ENCODE results near the gene PEX16. TPM values are rescaled to one million over a fixed set of nuclear protein-coding genes. Genes with fewer than 3 reads are reported as not detected.
A peak's percentile ranks its signal among the peaks of the same experiment; 100 is the strongest.

PEX16 gene
- total and polyA plus RNA-seq, 9 of the 15 experiments (the other 6 are each of a cell fraction or from before 2014, with no cell fraction given) = 1.5 to 43.9 (median 14.6) TPM

- TF ChIP-seq MYC (IDR thresholded peaks at IDR 0.05; ENCODE audit: low read depth, low read length) (peak; percentile 44; the same call in 1 of the 2 replicates), MYC (CRISPR knock-in tag; IDR thresholded peaks at IDR 0.05; ENCODE audit: borderline replicate concordance, low read depth) (no peak), TBP (optimal IDR thresholded peaks at IDR 0.05; ENCODE audit: low read depth, low read length) (peak; percentile 77), HOXB6 (CRISPR knock-in tag; IDR thresholded peaks at IDR 0.05; ENCODE audit: borderline replicate concordance) (no peak), JUND (IDR thresholded peaks at IDR 0.05; ENCODE audit: borderline replicate concordance, low read depth, low read length) (0 out of 2 replicates have a peak, but pooled peaks have one; percentile 32), JUND (tag; IDR thresholded peaks at IDR 0.05; ENCODE audit: borderline replicate concordance, low read depth, low read length) (no peak), EP400 (IDR thresholded peaks at IDR 0.05) (peak; percentile 70), SUPT5H (IDR thresholded peaks at IDR 0.05) (peak; percentile 84), RCOR1 (IDR thresholded peaks at IDR 0.05; ENCODE audit: borderline replicate concordance in 1 of 2, low read depth in 2 of 2, low read length in 2 of 2) (peak in 1 of 2 experiments; percentile 63; a peak in 2 of 4 replicates), ZNF217 (CRISPR knock-in tag; IDR thresholded peaks at IDR 0.05) (no peak), L3MBTL2 (IDR thresholded peaks at IDR 0.05) (peak; percentile 86)
Observed at GRCh38 chr11:45917623-45918330, at the start of gene PEX16 (continued).

All from K562 (cell line).